ENCODE measurements around the gene ADAM23.

- TF ChIP-seq CTCF (IDR thresholded peaks at IDR 0.05) (no peak), ZFX (IDR thresholded peaks at IDR 0.05; ENCODE audit: borderline replicate concordance) (no peak)
Measured at GRCh38 chr2:206442474-206442832, 879 bp upstream of the ADAM23 start.
